Measurements from ENCODE around the gene CWC22. TPM values are rescaled to one million over a fixed set of nuclear protein-coding genes. Genes with fewer than 3 reads are reported as not detected.
A peak's percentile ranks its signal among the peaks of the same experiment; 100 is the strongest.

Gene CWC22
- total and polyA plus RNA-seq, 2 of the 8 experiments (the other 6 are each of a cell fraction or from before 2014, with no cell fraction given): 3.7 to 34.0 TPM

- TF ChIP-seq EGR1 (IDR thresholded peaks at IDR 0.05; ENCODE audit: borderline replicate concordance, low read depth, low read length) (no peak), RFX5 (IDR thresholded peaks at IDR 0.05; ENCODE audit: borderline replicate concordance, low read depth, low read length) (no peak), RXRA (IDR thresholded peaks at IDR 0.05; ENCODE audit: insufficient read depth, low read depth, low read length) (no peak), GTF2F1 (IDR thresholded peaks at IDR 0.05; ENCODE audit: borderline replicate concordance, low read depth, low read length) (no peak), TCF12 (IDR thresholded peaks at IDR 0.05; ENCODE audit: low read depth, low read length) (no peak), ATF3 (IDR thresholded peaks at IDR 0.05; ENCODE audit: insufficient read depth, low read depth, low read length) (no peak), TAF7 (optimal IDR thresholded peaks at IDR 0.05; ENCODE audit: borderline replicate concordance, low read depth, low read length) (peak; percentile 80), PHF8 (conservative IDR thresholded peaks at IDR 0.05; ENCODE audit: low read depth, low read length) (peak; percentile 83), KDM4A (IDR thresholded peaks at IDR 0.05; ENCODE audit: low read depth, low read length, severe bottlenecking) (peak; percentile 63), POLR2AphosphoS5 (IDR thresholded peaks at IDR 0.05; ENCODE audit: low read depth, low read length) (peak; percentile 77), KDM5A (IDR thresholded peaks at IDR 0.05; ENCODE audit: low read length) (peak; percentile 69; the same call in 1 of the 2 replicates), CEBPB (IDR thresholded peaks at IDR 0.05; ENCODE audit: low read depth, low read length) (no peak), JUND (IDR thresholded peaks at IDR 0.05; ENCODE audit: low read length) (no peak), SIX5 (IDR thresholded peaks at IDR 0.05; ENCODE audit: low read depth, low read length) (peak; percentile 96), BCL11A (IDR thresholded peaks at IDR 0.05; ENCODE audit: low read depth in 2 of 2, low read length in 2 of 2) (no peak), RAD21 (IDR thresholded peaks at IDR 0.05 in 1 of 2, conservative IDR thresholded peaks at IDR 0.05 in 1 of 2; ENCODE audit: low read depth in 2 of 2, low read length in 2 of 2) (no peak), SIN3A (conservative IDR thresholded peaks at IDR 0.05 in 1 of 2, IDR thresholded peaks at IDR 0.05 in 1 of 2; ENCODE audit: low read depth in 1 of 2, low read length in 2 of 2) (0 out of 4 replicates have a peak, but pooled peaks have one; percentile 14 to 58), NANOG (IDR thresholded peaks at IDR 0.05; ENCODE audit: insufficient read depth, low read depth, low read length, poor library complexity, severe bottlenecking) (no peak), SUZ12 (IDR thresholded peaks at IDR 0.05; ENCODE audit: low read length) (no peak), RNF2 (IDR thresholded peaks at IDR 0.05; ENCODE audit: borderline replicate concordance, low read depth, low read length, missing control alignments, poor library complexity, severe bottlenecking) (no peak), ASH2L (IDR thresholded peaks at IDR 0.05; ENCODE audit: low read length) (peak; percentile 98)
- TF ChIP-seq, protein P1, sequence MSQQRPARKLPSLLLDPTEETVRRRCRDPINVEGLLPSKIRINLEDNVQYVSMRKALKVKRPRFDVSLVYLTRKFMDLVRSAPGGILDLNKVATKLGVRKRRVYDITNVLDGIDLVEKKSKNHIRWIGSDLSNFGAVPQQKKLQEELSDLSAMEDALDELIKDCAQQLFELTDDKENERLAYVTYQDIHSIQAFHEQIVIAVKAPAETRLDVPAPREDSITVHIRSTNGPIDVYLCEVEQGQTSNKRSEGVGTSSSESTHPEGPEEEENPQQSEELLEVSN (IDR thresholded peaks at IDR 0.05): no peak
These were observed at the start of gene CWC22 (continued) for GRCh38 chr2:180006781-180007579.

Data from H1 (cell line).